HepG2 (cell line): ENCODE measurements around the gene VEGFB. TPM values are rescaled to one million over a fixed set of nuclear protein-coding genes. Genes with fewer than 3 reads are reported as not detected.

Experiments used
- BATF2 ChIP-seq: sonication (generic); formaldehyde crosslinking; IDR thresholded peaks from 2 replicates; pipeline ENCODE4 v1.8.0; 2022; ENCODE audit warnings: mild to moderate bottlenecking, missing genetic modification reagents, moderate library complexity
- EHMT2 ChIP-seq: fragments of 200-600 bp; sonication (generic); IDR thresholded peaks from 2 replicates; pipeline ENCODE4 v1.7.0; 2017; ENCODE audit warnings: antibody characterized with exemption, low read depth, low read length, borderline replicate concordance
- FOXK2 ChIP-seq: fragments of 450-650 bp; IDR thresholded peaks from 2 replicates; pipeline ENCODE4 v1.6.1; 2016
- FOXP1 ChIP-seq, 2 experiments: fragments of 450-650 bp in 1 of 2; IDR thresholded peaks; 2 replicates each; pipeline ENCODE4 v1.6.1; 2017 to 2018; ENCODE audit warnings: antibody characterized with exemption in 1 of 2
- HNF4G ChIP-seq, 2 experiments: sonication (generic) in 1 of 2; formaldehyde crosslinking in 1 of 2; IDR thresholded peaks; 2 replicates each; pipeline versions ENCODE4 v1.4.0 to v1.6.1; 2011 to 2020; ENCODE audit warnings: borderline replicate concordance in 2 of 2, low read depth in 2 of 2, mild to moderate bottlenecking in 2 of 2, low read length in 1 of 2, missing genetic modification reagents in 1 of 2, moderate library complexity in 1 of 2
- REXO4 ChIP-seq: sonication (generic); formaldehyde crosslinking; IDR thresholded peaks from 2 replicates; pipeline ENCODE4 v1.8.0; 2022; ENCODE audit warnings: missing genetic modification reagents, mild to moderate bottlenecking, borderline replicate concordance
- TCF12 ChIP-seq, 2 experiments: fragments of 450-650 bp in 1 of 2; sonication (generic) in 1 of 2; formaldehyde crosslinking in 1 of 2; IDR thresholded peaks; 2 replicates each; pipeline versions ENCODE4 v1.6.1 to v1.8.0; 2017 to 2022; ENCODE audit warnings: antibody characterized with exemption in 1 of 2, mild to moderate bottlenecking in 1 of 2, missing genetic modification reagents in 1 of 2, moderate library complexity in 1 of 2
- ZNF251 ChIP-seq: sonication (generic); formaldehyde crosslinking; IDR thresholded peaks from 2 replicates; pipeline ENCODE4 v1.9.0; 2021; ENCODE audit warnings: mild to moderate bottlenecking, missing genetic modification reagents
- ZNF557 ChIP-seq: sonication (generic); formaldehyde crosslinking; IDR thresholded peaks from 2 replicates; pipeline ENCODE4 v1.4.0; 2020; ENCODE audit warnings: missing genetic modification reagents
- polyA plus RNA-seq, 8 experiments: library from polyadenylated mRNA; depleted of rRNA in 3 of 8; stranded (reverse) in 7 of 8; unstranded in 1 of 8; fragments of >200 nt; fragmentation: Illumina TruSeq in 4 of 8; extraction: Trizol in 4 of 8; gene quantifications; 2 replicates each; pipeline versions ENCODE4 v1.2.1 to v1.2.3, GENCODE V29; 2011 to 2016; ENCODE audit warnings: low read depth in 4 of 8, missing spikeins in 1 of 8, mixed read lengths in 1 of 8; ENCODE audit not compliant: insufficient read depth in 1 of 8
- total RNA-seq, 5 experiments: library from RNA; depleted of rRNA; stranded (reverse); fragments of >200 nt; fragmentation: Illumina TruSeq; extraction: Trizol; gene quantifications; 2 replicates each; pipeline ENCODE4 v1.2.3, GENCODE V29; 2016; ENCODE audit warnings: low read depth in 1 of 5
- TF ChIP-seq, protein P1 (sequence below): sonication (generic); formaldehyde crosslinking; IDR thresholded peaks from 2 replicates; pipeline ENCODE4 v1.5.0; 2020; ENCODE audit warnings: mild to moderate bottlenecking, missing genetic modification reagents, borderline replicate concordance
- TF ChIP-seq, protein P2 (sequence below): sonication (generic); formaldehyde crosslinking; IDR thresholded peaks from 2 replicates; pipeline ENCODE4 v1.5.1; 2020; ENCODE audit warnings: mild to moderate bottlenecking, missing genetic modification reagents, borderline replicate concordance
- TF ChIP-seq, protein P3 (sequence below): sonication (generic); formaldehyde crosslinking; IDR thresholded peaks from 2 replicates; pipeline ENCODE4 v1.9.0; 2021; ENCODE audit warnings: missing genetic modification reagents, mild to moderate bottlenecking, borderline replicate concordance

Gene VEGFB
- total and polyA plus RNA-seq, 2 of the 13 experiments (the other 11 are each of a cell fraction or from before 2014, with no cell fraction given), result 9.0 to 11.3 TPM

DNA sequence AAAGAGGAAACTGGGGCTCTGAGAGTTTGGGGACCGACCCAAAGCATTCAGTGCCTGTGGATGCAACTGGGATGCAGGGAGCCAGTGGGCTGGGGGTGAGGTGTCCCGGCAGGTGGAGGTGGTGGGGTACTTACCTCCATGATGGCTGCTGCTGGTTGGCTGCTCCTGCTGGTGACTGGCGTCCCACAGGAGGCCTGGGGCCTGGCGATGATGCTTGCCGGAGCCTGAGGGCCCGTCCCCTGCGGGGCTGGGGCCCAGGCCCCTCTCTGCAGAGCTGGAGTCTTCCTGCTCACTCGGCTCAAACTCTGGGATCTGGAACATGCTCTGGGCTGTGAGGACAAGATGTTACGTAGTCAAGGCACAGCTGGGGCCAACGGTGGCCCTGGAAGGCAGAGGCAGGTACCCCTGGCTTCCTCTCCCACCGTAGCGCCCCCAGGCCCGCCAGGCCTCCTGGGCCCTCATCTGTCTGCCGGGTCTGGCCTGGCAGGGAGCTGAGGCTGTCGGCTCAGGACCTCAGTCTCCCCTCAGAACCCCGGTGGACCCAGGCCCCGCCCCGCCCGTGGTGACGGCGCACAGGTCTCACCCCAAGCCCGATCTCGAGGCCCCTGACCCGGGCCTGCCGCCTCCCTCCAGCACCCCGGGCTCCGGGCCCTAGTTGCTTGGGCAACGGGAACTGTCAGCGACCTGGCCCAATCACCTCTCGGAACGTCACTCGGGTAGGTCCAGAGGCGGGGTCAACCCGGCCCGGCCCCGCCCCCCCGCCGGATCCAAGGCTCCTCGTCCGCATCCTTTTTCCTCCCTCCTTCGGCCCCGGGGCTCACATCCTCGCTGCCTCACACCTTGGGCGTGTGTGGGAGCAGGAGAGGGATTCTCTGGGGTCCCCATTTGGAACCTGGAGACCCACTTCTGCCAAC, 49.9 kb downstream of the VEGFB start, which contains the start of gene BAD (continued):
- TF ChIP-seq, protein P1, sequence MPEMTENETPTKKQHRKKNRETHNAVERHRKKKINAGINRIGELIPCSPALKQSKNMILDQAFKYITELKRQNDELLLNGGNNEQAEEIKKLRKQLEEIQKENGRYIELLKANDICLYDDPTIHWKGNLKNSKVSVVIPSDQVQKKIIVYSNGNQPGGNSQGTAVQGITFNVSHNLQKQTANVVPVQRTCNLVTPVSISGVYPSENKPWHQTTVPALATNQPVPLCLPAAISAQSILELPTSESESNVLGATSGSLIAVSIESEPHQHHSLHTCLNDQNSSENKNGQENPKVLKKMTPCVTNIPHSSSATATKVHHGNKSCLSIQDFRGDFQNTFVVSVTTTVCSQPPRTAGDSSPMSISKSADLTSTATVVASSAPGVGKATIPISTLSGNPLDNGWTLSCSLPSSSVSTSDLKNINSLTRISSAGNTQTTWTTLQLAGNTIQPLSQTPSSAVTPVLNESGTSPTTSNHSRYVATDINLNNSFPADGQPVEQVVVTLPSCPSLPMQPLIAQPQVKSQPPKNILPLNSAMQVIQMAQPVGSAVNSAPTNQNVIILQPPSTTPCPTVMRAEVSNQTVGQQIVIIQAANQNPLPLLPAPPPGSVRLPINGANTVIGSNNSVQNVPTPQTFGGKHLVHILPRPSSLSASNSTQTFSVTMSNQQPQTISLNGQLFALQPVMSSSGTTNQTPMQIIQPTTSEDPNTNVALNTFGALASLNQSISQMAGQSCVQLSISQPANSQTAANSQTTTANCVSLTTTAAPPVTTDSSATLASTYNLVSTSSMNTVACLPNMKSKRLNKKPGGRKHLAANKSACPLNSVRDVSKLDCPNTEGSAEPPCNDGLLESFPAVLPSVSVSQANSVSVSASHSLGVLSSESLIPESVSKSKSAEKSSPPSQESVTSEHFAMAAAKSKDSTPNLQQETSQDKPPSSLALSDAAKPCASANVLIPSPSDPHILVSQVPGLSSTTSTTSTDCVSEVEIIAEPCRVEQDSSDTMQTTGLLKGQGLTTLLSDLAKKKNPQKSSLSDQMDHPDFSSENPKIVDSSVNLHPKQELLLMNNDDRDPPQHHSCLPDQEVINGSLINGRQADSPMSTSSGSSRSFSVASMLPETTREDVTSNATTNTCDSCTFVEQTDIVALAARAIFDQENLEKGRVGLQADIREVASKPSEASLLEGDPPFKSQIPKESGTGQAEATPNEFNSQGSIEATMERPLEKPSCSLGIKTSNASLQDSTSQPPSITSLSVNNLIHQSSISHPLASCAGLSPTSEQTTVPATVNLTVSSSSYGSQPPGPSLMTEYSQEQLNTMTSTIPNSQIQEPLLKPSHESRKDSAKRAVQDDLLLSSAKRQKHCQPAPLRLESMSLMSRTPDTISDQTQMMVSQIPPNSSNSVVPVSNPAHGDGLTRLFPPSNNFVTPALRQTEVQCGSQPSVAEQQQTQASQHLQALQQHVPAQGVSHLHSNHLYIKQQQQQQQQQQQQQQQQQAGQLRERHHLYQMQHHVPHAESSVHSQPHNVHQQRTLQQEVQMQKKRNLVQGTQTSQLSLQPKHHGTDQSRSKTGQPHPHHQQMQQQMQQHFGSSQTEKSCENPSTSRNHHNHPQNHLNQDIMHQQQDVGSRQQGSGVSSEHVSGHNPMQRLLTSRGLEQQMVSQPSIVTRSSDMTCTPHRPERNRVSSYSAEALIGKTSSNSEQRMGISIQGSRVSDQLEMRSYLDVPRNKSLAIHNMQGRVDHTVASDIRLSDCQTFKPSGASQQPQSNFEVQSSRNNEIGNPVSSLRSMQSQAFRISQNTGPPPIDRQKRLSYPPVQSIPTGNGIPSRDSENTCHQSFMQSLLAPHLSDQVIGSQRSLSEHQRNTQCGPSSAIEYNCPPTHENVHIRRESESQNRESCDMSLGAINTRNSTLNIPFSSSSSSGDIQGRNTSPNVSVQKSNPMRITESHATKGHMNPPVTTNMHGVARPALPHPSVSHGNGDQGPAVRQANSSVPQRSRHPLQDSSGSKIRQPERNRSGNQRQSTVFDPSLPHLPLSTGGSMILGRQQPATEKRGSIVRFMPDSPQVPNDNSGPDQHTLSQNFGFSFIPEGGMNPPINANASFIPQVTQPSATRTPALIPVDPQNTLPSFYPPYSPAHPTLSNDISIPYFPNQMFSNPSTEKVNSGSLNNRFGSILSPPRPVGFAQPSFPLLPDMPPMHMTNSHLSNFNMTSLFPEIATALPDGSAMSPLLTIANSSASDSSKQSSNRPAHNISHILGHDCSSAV (CRISPR knock-in tag), result no peak
- TF ChIP-seq HNF4G (IDR thresholded peaks at IDR 0.05; ENCODE audit: borderline replicate concordance, low read depth, low read length) (no peak), HNF4G (CRISPR knock-in tag; IDR thresholded peaks at IDR 0.05; ENCODE audit: borderline replicate concordance, low read depth) (no peak), EHMT2 (no peak), ZNF557 (CRISPR knock-in tag) (no peak), FOXK2 (no peak), REXO4 (no peak), ZNF251 (CRISPR knock-in tag) (no peak), BATF2 (no peak), TCF12 (IDR thresholded peaks at IDR 0.05) (no peak), TCF12 (CRISPR knock-in tag; IDR thresholded peaks at IDR 0.05) (no peak), FOXP1 (IDR thresholded peaks at IDR 0.05) (no peak), FOXP1 (CRISPR knock-in tag; IDR thresholded peaks at IDR 0.05) (no peak)
- TF ChIP-seq, protein P2, sequence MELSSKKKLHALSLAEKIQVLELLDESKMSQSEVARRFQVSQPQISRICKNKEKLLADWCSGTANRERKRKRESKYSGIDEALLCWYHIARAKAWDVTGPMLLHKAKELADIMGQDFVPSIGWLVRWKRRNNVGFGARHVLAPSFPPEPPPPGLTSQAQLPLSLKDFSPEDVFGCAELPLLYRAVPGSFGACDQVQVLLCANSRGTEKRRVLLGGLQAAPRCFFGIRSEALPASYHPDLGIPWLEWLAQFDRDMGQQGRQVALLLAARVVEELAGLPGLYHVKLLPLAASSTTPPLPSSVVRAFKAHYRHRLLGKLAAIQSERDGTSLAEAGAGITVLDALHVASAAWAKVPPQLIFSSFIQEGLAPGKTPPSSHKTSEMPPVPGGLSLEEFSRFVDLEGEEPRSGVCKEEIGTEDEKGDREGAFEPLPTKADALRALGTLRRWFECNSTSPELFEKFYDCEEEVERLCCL (CRISPR knock-in tag), result no peak
- TF ChIP-seq, protein P3, sequence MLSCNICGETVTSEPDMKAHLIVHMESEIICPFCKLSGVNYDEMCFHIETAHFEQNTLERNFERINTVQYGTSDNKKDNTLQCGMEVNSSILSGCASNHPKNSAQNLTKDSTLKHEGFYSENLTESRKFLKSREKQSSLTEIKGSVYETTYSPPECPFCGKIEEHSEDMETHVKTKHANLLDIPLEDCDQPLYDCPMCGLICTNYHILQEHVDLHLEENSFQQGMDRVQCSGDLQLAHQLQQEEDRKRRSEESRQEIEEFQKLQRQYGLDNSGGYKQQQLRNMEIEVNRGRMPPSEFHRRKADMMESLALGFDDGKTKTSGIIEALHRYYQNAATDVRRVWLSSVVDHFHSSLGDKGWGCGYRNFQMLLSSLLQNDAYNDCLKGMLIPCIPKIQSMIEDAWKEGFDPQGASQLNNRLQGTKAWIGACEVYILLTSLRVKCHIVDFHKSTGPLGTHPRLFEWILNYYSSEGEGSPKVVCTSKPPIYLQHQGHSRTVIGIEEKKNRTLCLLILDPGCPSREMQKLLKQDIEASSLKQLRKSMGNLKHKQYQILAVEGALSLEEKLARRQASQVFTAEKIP (CRISPR knock-in tag), result no peak
